ENCODE data around the gene SEC61B.

Gene SEC61B

DNA sequence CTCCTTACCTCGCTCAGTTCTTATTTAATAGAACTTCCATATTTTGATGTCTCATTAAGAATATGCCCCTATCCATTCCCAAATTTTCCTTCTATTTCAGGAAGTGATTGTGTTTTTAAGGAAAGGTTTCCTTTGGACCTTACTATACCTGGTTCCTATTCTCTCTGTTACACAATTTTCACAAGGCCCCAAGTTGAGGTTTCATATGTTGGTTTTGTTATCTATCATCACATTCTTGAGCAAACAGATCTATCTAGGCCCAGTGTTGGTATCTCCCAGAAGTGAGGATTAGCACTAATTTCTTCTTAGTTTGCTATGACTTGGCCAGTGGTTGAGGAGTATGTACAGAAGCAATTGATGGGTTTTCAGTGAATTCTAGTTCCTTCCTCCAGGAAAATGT lies 41.9 kb upstream of the SEC61B start:
- no peak overlapping the region for H3K4me3 ChIP-seq (ENCODE audit: low read depth, low read length)
- TF ChIP-seq, protein P1, sequence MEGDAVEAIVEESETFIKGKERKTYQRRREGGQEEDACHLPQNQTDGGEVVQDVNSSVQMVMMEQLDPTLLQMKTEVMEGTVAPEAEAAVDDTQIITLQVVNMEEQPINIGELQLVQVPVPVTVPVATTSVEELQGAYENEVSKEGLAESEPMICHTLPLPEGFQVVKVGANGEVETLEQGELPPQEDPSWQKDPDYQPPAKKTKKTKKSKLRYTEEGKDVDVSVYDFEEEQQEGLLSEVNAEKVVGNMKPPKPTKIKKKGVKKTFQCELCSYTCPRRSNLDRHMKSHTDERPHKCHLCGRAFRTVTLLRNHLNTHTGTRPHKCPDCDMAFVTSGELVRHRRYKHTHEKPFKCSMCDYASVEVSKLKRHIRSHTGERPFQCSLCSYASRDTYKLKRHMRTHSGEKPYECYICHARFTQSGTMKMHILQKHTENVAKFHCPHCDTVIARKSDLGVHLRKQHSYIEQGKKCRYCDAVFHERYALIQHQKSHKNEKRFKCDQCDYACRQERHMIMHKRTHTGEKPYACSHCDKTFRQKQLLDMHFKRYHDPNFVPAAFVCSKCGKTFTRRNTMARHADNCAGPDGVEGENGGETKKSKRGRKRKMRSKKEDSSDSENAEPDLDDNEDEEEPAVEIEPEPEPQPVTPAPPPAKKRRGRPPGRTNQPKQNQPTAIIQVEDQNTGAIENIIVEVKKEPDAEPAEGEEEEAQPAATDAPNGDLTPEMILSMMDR (IDR thresholded peaks at IDR 0.05; ENCODE audit: low read depth, low read length), result no peak
- in situ Hi-C loops (cut with HindIII; ENCODE audit: low sequenced_read_pairs), result no loop called here
- no peak for DNase-seq (ENCODE audit: low read depth, low spot score)

DNA sequence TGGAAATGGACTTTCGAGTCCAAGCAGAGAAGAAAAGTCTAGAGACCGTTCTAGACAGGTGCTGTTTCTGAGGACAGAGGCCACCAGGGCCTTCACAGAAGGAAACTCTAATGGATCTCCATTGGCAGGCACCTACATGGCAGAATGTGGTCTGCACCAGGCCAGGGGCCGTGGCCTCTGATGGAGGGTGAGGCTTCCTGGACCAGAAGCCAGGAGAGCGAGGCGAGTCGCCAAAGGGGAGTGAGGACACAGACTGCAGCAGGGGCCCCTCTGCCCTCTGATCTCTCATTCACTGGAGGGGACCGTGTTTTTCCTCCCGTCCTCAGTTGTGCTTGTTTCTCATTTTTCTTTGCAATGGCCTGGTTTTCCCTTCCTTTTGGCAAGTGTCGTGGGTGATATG lies 41.4 kb upstream of the SEC61B start:
- no peak for DNase-seq (ENCODE audit: low read depth, low spot score)
- in situ Hi-C loops (cut with HindIII; ENCODE audit: low sequenced_read_pairs), result no loop called here
- TF ChIP-seq, protein P1 (IDR thresholded peaks at IDR 0.05; ENCODE audit: low read depth, low read length), result no peak
- H3K4me3 ChIP-seq (ENCODE audit: low read depth, low read length), result no peak overlapping the region

DNA sequence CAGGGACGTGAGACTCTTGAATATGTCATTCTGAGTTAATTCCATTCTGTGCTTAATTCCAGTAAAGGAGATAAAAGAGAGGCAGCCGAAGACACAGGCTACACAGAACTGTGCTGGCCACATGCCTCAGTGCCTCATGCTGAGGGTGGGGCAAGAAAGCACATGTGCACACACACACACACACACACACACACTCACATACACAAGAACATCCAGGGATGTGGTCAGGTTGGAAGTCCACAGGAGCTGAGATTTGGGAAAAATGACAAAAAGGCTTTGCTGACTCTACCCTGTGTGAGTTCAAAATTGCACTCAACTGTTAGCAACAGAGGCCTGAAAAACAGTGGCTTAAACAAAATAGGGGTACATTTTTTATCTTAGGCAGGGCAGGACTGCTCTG lies 40.9 kb upstream of the SEC61B start:
- in situ Hi-C loops (cut with HindIII; ENCODE audit: low sequenced_read_pairs), result no loop called here
- DNase-seq (ENCODE audit: low read depth, low spot score), result no peak
- TF ChIP-seq, protein P1 (IDR thresholded peaks at IDR 0.05; ENCODE audit: low read depth, low read length), result no peak
- no peak overlapping the region for H3K4me3 ChIP-seq (ENCODE audit: low read depth, low read length)

DNA sequence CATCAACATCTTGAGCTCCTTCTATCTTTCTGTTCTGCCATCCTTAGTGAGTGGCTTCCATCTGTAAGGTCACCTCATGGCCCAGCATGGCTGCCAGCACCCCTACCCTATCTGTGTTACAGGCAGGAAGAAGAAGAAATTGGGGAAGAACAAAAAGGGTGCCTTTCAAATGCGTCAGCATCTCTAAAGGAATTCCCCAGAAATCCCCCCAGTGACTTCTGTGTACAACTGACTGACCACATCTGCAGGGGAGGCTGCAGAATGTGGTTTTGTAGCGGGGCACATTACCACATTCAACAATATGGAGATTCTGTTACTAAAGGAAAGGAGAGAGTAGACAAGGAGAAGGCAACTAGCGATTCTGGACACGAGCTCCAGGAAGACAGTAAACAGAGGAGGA lies 40.5 kb upstream of the SEC61B start:
- TF ChIP-seq, protein P1 (IDR thresholded peaks at IDR 0.05; ENCODE audit: low read depth, low read length), result no peak
- no peak overlapping the region for H3K4me3 ChIP-seq (ENCODE audit: low read depth, low read length)
- in situ Hi-C loops (cut with HindIII; ENCODE audit: low sequenced_read_pairs), result no loop called here
- DNase-seq (ENCODE audit: low read depth, low spot score), result peak; percentile 64

DNA sequence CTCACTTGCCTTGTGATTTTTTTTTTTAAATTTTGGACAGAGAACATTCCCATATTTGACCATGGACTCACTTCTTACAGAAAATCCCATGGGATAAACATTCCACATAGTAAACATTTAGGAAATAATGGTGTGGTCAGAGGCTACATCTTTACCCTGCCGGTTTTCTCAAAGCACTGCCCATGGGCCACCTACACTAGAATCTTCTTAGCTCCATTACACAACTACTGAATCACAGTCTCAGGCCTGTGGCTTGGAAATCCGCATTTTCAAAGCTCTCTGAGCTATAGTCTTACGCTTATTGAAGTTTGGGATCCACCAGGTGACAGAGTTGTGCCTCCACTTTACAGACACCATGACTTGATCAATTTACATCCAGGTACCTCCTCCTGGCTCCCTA lies 39.7 kb upstream of the SEC61B start:
- no peak overlapping the region for H3K4me3 ChIP-seq (ENCODE audit: low read depth, low read length)
- in situ Hi-C loops (cut with HindIII; ENCODE audit: low sequenced_read_pairs), result no loop called here
- DNase-seq (ENCODE audit: low read depth, low spot score), result no peak
- TF ChIP-seq, protein P1 (IDR thresholded peaks at IDR 0.05; ENCODE audit: low read depth, low read length), result no peak

DNA sequence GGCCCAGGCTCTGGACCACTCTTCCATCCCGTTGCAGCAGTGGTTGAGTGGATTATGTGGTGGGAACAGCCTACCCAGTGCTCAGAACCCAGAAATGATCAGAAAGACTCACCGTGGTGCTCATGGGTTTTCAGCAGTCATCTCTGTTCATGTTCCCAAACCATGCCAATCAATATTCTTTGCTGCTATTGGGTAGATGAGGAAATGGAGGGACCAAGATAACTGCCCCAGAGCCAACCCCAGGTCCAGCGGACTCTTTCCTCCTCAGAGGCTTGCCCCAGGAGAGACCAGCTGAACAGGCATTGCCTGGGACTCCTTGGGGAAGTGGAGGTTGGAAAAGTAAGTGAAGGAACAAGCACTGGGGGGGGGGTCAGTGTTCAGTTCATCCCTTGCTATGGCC lies 38.5 kb upstream of the SEC61B start:
- H3K4me3 ChIP-seq (ENCODE audit: low read depth, low read length), result no peak overlapping the region
- TF ChIP-seq, protein P1 (IDR thresholded peaks at IDR 0.05; ENCODE audit: low read depth, low read length), result no peak
- in situ Hi-C loops (cut with HindIII; ENCODE audit: low sequenced_read_pairs), result no loop called here
- no peak for DNase-seq (ENCODE audit: low read depth, low spot score)

DNA sequence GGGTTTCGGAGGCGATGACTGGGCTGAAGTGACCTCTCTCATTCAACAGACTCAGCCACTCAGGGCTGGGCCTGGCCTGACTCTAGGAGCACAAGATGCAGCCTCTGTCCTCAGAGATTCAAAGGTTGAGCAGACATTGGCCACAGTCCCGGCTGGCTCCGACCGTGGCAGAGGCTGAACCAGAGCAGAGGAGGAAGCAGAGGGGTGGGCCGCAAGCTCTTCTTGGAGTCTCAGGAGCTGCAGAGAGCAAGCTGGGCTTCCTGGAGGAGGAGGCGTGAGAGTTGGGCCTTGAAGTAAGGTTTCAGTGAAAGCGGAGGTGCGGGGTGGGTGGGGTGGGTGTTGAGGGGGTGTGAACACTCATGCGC lies 38.0 kb upstream of the SEC61B start:
- TF ChIP-seq, protein P1 (IDR thresholded peaks at IDR 0.05; ENCODE audit: low read depth, low read length), result no peak
- in situ Hi-C loops (cut with HindIII; ENCODE audit: low sequenced_read_pairs), result no loop called here
- H3K4me3 ChIP-seq (ENCODE audit: low read depth, low read length), result no peak overlapping the region
- DNase-seq (ENCODE audit: low read depth, low spot score), result no peak

All from astrocyte of the spinal cord (primary cell).